ENCODE data around the gene KCNJ11.

The KCNJ11 gene

GRCh38 chr11:17400048-17400775 lies 11.8 kb upstream of the KCNJ11 start:
- TF ChIP-seq CTCF (IDR thresholded peaks at IDR 0.05), result no peak

- TF ChIP-seq CTCF (IDR thresholded peaks at IDR 0.05), result no peak
These were observed 10.8 kb upstream of the KCNJ11 start for GRCh38 chr11:17399236-17399635.

- no peak for TF ChIP-seq CTCF (IDR thresholded peaks at IDR 0.05)
These were observed 9.0 kb upstream of the KCNJ11 start for GRCh38 chr11:17397311-17398002.

- TF ChIP-seq CTCF (IDR thresholded peaks at IDR 0.05), result no peak
These were observed 8.3 kb upstream of the KCNJ11 start for GRCh38 chr11:17396598-17397310.

GRCh38 chr11:17395978-17396377 lies 7.5 kb upstream of the KCNJ11 start:
- no peak for TF ChIP-seq CTCF (IDR thresholded peaks at IDR 0.05)

GRCh38 chr11:17395554-17395961 lies 7.1 kb upstream of the KCNJ11 start:
- no peak for TF ChIP-seq CTCF (IDR thresholded peaks at IDR 0.05)

- TF ChIP-seq CTCF (IDR thresholded peaks at IDR 0.05), result no peak
These were observed 6.4 kb upstream of the KCNJ11 start for GRCh38 chr11:17394743-17395390.
